ENCODE measurements around the gene GLRX. TPM values are rescaled to one million over a fixed set of nuclear protein-coding genes. Genes with fewer than 3 reads are reported as not detected.
"Not testable (repeated sequence)": the region's sequence is repeated elsewhere in the genome, so short reads cannot be mapped to it uniquely, and the experiment has no call there.

The GLRX gene
- total RNA-seq, 2 donors from 2014 or later: 8.6 to 17.6 TPM

GRCh38 chr5:95812074-95812471, 10.5 kb downstream of the GLRX start:
- H3K36me3 ChIP-seq (replicated peaks in 1 of 2; ENCODE audit: insufficient read depth in 1 of 2, low read depth in 2 of 2): no peaks in the 10 kb centered on the region
- intact Hi-C loops (cut with DNase I): no loop called here
- H3K4me1 ChIP-seq: peaks cover 29% of the 10 kb centered on the region
- ATAC-seq (peak; percentile 38), DNase-seq (no peak)
- H3K27ac ChIP-seq: no peak overlapping the region
- WGBS, 2 donors: 72 to 74% methylated on average over 6 of the region's 6 CpGs
- TF ChIP-seq POLR2A (IDR thresholded peaks at IDR 0.05) (no peak), CTCF (IDR thresholded peaks at IDR 0.05) (no peak)
- no peak overlapping the region for H3K4me3 ChIP-seq
- no peaks in the 10 kb centered on the region for H3K27me3 ChIP-seq
- H3K9me3 ChIP-seq: no peaks in the 10 kb centered on the region

GRCh38 chr5:95811461-95812073, 11.0 kb downstream of the GLRX start:
- H3K36me3 ChIP-seq (replicated peaks in 1 of 2; ENCODE audit: insufficient read depth in 1 of 2, low read depth in 2 of 2); H3K4me3 ChIP-seq; H3K9me3 ChIP-seq; H3K27me3 ChIP-seq; intact Hi-C loops (cut with DNase I); H3K27ac ChIP-seq; ATAC-seq; DNase-seq: not testable (repeated sequence)
- 81 to 84% methylated on average over 13 of the region's 13 CpGs for WGBS, 2 donors
- peaks cover 29% of the 10 kb centered on the region for H3K4me1 ChIP-seq

GRCh38 chr5:95811126-95811423, 11.5 kb downstream of the GLRX start:
- ATAC-seq; H3K9me3 ChIP-seq; H3K36me3 ChIP-seq (replicated peaks in 1 of 2; ENCODE audit: insufficient read depth in 1 of 2, low read depth in 2 of 2); H3K27me3 ChIP-seq; intact Hi-C loops (cut with DNase I); H3K4me3 ChIP-seq; H3K27ac ChIP-seq; DNase-seq: not testable (repeated sequence)
- peaks cover 29% of the 10 kb centered on the region for H3K4me1 ChIP-seq
- WGBS, 2 donors: 61 to 71% methylated on average over 2 to 6 of the region's 6 CpGs

- no peak for ATAC-seq
- Histone ChIP-seq H3K4me1 (peaks cover 29% of the 10 kb centered on the region), H3K36me3 (replicated peaks in 1 of 2; ENCODE audit: insufficient read depth in 1 of 2, low read depth in 2 of 2) (no peaks in the 10 kb centered on the region), H3K27me3 (no peaks in the 10 kb centered on the region), H3K27ac (peak overlapping the region in 1 of 4 donors; percentile 27), H3K9me3 (no peaks in the 10 kb centered on the region), H3K4me3 (no peak overlapping the region)
- no peak for DNase-seq
- 41 to 46% methylated on average over 5 of the region's 5 CpGs for WGBS, 2 donors
- intact Hi-C loops (cut with DNase I): no loop called here
- no peak for TF ChIP-seq CTCF (IDR thresholded peaks at IDR 0.05)
- TF ChIP-seq POLR2A (IDR thresholded peaks at IDR 0.05): no peak
Observed at GRCh38 chr5:95810305-95811125, 12.0 kb downstream of the GLRX start.

- DNase-seq: peak in 2 of 4 donors; percentile 39 to 43
- Histone ChIP-seq H3K27me3 (no peaks in the 10 kb centered on the region), H3K27ac (peak overlapping the region in 3 of 4 donors; percentile 23 to 30 (median 24)), H3K36me3 (replicated peaks in 1 of 2; ENCODE audit: insufficient read depth in 1 of 2, low read depth in 2 of 2) (no peaks in the 10 kb centered on the region), H3K4me1 (peaks cover 29% of the 10 kb centered on the region), H3K9me3 (no peaks in the 10 kb centered on the region), H3K4me3 (no peak overlapping the region)
- peak; percentile 36 for ATAC-seq
- intact Hi-C loops (cut with DNase I): no loop called here
- TF ChIP-seq POLR2A (IDR thresholded peaks at IDR 0.05) (no peak), CTCF (IDR thresholded peaks at IDR 0.05) (no peak)
- WGBS, 2 donors: 18 to 35% methylated on average over 2 of the region's 2 CpGs
Observed at GRCh38 chr5:95809414-95809960, 13.0 kb downstream of the GLRX start.
